Stimulated activated CD8-positive, alpha-beta memory T cell treated with anti-CD3 and anti-CD28 coated beads, Interleukin-4, amount 100 ng/mL, for 48 hours (primary cell): ENCODE measurements around the gene SMCO1.
"Not testable (repeated sequence)": the region's sequence is repeated elsewhere in the genome, so short reads cannot be mapped to it uniquely, and the experiment has no call there.

ENCODE experiments used
- DNase-seq: peaks from one replicate; pipeline ENCODE4 v3.0.0-alpha.2; 2020

SMCO1 gene, protein sequence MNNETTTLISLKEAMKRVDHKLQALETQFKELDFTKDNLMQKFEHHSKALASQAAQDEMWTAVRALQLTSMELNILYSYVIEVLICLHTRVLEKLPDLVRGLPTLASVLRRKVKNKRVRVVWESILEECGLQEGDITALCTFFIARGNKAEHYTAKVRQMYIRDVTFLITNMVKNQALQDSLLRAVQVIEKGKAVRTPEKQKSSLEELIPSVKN

DNA sequence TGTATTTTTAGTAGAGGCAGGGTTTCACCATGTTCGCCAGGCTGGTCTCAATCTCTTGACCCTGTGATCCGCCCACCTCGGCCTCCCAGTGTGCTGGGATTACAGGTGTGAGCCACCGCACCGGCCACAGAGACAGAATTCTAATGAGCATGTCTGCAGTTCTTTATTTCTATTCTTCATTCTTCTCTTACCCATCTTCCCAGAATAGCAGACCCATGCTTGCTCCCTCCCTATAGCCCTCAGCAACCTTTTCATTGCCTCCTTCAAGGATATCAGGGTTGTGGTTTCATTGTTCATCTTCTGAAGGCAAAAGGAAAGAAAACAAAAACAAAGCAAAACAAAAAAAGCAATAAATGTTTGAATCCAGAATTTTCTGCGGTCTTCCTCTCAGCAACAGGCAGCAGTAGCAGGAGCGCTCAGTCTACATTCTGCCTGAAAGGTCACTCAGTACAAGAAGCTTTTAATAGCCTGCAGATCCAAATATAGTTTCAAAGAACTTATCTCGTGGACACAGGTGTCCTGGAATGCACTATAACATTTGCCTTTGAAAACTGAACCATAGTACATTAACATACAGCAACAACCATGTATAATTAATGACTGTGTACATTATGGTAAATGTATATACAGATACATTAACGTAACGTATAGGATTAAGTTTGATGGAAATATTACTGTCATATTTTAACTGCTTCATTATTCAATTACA lies at the start of gene SMCO1:
Gene SMCO1 (minus strand): TSS at position 434 of the 709 bp plus-strand sequence. CDS start 137 bp downstream, at position 297.
- DNase-seq = no peak

DNA sequence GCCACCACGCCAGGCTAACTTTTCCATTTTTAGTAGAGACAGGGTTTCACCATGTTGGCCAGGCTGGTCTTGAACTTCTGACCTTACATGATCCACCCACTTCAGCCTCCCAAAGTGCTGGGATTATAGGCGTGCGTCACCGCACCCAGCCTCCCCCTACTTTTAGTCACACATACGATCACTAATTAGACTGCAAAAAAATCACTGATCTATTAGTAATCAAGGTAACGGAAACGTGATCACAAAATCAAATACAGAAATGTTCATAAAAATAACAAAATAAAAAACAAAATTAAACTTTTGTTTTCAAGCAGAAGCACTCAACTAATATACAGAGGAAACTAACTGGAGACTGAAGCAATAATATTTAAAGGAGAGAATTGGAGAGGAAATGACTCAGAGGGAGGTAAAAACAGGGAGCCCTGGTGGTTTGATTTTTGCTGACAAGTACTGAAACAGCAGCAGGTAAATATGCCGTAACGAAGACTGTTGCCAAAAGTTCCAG lies 48.6 kb upstream of the SMCO1 start:
- DNase-seq = peak; percentile 31

DNA sequence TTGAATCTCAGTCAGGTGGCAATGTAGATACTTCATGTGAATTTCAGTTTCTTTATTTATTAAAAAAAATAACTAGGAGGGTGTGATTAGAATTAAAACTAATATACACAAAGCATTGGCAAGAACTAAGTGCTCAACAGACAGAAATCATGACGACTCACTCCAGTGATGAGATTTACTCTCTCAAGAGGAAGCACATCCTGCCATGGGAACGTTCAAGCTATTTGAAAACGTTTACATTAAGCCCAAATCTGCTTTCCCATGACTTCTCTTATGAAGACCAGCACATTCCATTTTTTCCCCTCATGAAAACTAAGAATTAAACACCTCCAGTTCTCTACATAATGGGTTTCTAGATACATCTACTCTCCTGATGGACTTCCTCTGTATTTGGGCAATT lies 44.7 kb upstream of the SMCO1 start:
- DNase-seq = no peak

DNA sequence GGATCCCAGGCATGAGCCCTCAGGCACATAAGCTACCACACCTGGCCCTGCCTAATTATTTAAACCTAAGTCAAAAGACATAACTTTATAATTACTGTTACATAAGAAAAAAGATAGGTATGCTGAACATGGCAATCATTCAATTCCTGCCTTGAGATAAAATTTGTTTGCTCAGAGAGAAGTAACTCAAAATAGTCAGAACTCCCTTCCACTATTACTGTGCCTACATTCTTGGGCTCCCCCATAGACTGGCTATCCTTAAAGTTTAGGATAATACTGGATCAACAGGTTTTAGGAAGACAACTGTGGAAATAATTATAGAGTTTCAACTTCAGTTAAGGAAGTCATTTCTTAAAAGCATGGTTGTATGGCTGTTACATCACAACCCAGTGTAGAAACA lies 43.3 kb upstream of the SMCO1 start:
- DNase-seq = no peak

DNA sequence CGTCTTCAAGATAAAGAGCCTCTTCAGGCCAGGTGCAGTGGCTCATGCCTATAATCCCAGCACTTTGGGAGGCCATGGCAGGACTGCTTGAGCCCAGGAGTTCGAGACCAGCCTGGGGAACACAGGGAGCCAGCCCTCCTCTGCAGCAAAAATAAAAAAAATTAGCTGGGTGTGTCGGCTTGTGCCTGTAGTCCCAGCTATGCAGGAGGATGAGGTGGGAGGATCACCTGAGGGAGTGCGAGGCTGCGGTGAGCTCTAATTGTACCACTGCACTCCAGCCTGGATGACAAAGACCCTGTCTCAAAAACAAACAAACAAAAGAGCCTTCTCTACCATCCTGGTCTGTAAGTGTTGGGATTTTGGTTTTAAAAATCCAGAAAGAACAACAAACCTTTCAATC lies 42.1 kb upstream of the SMCO1 start:
- no peak for DNase-seq

DNA sequence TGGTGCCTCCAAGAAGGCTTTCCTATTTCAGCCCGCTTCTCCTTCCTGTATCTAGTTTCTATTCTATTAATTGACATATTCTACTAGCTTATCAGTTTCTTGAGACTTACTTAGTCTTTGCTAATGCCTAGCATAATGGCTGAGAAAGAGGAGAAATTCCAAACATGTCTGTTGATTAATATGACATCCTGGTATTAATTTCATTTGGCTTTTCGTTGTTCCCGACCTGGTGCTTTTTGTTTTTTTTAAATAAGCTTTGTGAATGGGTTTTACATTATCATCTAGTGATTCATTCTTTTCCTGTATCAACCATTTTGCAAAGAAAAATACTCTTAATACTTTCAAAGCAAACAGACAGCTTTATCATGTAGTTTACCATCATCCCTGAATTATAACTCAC lies 40.1 kb upstream of the SMCO1 start:
- no peak for DNase-seq

DNA sequence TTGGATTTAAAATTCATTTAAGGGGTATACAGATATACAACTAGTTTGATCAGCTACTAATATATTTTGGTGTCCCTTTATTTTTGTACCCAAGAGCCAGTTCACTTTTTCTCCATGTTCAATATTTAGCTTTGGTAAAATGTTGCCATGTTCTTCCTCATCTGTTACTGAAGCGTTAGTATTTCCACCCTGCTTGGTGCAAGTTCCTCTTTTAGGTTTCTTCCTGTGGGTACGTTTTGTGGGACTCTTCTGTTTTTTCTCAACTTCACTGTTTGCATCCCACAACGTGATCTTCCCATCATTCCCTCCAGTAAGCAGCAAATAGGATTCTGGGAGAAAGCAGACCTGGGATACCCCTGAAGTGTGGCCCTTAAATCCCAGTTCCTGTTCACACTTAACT lies 39.1 kb upstream of the SMCO1 start:
- DNase-seq = no peak

DNA sequence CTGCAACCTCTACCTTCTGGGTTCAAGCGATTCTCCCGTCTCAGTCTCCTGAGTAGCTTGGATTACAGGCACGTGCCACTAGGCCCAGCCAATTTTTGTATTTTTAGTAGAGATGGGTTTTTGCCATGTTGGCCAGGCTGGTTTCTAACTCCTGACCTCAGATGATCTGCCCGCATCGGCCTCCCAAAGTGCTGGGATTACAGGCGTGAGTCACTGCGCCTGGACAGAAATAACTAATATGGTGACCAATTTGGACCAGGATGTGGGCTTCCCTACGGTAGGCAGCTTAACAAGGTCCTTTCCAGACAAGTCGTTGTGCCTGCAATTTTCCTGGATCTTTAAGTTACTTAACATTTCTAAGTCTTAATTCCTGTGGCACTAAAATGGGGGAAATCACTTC lies 38.4 kb upstream of the SMCO1 start:
- no peak for DNase-seq

DNA sequence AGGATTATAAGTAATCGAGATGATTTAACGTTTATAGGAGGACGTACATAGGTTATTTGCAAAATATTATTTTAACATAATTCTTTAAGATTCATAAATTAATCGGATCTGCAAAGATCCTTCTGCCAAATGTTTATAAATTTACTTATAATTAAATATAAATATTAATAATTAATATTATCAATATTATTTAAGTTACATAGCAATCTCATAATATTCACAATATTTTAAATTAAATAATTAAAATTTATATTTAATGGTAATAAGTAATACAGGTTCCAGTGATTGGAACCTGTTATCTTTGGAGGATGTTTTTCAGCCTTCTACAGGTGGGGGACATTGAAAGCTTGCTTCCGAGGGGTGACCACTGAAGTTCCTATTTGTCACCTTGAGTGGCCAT lies 37.1 kb upstream of the SMCO1 start:
- DNase-seq = no peak

DNA sequence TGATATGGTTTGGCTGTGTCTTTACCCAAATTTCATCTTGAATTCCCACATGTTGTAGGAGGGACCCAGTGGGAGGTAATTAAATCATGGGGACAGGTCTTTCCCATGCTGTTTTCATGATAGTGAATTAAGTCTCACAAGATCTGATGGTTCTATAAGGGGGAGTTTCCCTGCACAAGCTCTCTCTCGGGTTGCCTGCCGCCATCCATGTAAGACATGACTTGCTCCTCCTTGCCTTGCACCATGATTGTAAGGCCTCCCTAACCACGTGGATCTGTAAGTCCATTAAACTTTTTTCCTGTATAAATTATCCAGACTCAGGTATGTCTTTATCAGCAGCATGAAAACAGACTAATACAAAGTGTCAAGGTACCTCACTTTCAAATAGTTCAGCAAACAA lies 35.0 kb upstream of the SMCO1 start:
- not testable (repeated sequence) for DNase-seq

DNA sequence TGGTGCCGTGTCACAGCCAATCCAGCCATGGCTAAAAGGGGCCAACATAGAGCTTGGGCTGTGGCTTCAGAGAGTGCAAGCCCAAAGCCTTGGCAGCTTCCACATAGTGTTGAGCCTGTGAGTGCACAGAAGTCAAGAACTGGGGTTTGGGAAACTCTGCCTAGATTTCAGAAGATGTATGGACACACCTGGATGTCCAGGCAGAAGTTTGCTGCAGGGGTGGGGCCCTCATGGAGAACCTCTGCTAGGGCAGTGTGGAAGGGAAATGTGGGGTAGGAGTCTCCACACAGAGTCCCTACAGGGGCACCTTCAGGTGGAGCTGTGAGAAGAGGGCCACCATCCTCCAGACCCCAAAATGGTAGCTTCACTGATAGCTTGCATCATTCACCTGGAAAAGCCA lies 34.2 kb upstream of the SMCO1 start:
- DNase-seq = not testable (repeated sequence)

DNA sequence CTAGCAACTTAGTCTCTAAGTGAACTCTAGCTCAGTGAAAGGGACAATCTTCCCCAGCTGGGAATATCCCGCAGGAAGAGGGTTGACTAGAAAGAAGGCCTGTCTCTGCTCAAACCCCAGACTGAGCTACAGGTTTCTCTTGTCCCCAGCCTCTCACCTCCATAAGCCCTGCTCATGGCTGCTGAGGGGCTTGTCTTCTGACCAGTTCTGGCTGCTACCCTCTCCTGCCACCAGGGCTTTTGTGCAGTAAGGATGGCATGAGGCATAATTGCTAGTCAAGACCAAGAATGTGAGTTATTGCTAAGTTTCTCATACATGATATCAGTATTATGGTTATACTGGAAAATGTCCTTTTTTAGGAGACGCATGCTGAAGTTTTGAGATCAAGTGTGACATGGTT lies 31.9 kb upstream of the SMCO1 start:
- no peak for DNase-seq

DNA sequence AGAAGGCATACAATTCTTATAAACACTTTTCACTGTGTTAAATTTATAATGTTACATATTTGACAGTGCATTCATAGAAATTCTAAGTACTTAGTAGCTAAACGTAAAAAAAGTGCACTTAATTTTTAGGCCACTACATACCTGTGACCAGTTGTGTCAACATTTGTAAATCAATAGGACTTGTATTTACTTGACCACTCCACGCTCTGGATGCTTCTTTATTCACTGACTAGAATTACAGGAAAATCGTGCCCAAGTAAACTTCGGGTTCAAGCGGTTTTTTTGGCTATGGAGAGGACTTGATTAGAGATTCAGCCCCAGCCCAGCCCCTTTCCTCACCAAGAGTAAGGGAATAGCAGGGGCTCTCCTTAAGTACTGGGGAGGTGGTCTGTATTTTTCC lies 31.4 kb upstream of the SMCO1 start:
- DNase-seq = no peak

DNA sequence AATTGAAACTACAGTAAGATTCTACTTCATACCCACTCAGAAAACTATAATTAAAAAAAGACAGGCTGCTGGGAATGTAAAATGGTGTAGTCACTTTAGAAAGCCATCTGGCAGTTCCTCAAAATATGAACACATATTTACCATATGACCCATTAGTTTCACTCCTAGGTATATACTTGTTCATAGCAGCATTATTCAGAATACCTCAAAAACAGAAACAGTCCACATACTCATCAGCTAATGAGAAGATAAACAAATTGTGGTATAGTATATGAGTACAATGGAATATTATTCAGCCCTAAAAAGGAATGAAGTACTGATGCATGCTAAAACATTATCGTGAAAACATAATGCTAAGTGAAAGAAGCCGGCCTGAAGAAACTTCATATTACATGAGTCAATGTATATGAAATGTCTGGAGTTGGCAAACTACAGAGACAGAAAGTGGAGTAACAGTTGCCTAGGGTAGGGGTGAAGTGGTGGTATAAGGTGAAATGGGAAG lies 29.4 kb upstream of the SMCO1 start:
- no peak for DNase-seq

DNA sequence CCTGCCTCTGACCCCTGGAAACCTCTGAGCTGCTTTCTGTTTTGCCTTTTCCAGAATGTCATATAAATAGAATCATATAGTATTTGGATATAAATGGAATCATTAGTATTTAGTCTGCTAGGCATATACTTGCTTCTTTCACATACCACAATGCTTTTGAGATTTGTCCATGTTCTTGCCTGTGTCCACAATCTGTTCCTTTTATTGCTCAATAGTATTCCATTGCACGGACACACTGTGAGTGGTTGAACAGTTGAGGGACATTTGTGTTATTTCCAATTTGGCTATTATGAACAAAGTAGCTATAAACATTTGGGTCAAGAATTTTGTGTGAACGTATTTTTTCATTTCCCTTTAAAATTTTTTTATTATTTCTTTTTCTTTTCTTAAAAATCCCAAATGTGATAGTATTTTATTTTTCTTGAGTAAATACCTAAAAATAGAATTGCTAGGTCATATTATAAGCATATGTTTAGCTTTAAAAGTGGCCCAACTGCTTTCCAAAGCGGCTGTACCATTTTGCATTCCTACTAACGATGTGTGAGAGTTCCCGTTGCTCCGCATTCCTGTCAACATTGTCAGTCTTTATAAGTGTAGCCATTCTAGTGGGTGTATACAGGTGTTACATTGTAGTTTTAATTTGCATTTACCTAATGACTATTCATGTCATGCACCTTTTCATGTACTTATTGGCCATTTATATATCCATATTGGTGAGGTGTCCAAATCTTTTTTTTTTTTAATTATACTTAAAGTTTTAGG lies 26.7 kb upstream of the SMCO1 start:
- DNase-seq = no peak

DNA sequence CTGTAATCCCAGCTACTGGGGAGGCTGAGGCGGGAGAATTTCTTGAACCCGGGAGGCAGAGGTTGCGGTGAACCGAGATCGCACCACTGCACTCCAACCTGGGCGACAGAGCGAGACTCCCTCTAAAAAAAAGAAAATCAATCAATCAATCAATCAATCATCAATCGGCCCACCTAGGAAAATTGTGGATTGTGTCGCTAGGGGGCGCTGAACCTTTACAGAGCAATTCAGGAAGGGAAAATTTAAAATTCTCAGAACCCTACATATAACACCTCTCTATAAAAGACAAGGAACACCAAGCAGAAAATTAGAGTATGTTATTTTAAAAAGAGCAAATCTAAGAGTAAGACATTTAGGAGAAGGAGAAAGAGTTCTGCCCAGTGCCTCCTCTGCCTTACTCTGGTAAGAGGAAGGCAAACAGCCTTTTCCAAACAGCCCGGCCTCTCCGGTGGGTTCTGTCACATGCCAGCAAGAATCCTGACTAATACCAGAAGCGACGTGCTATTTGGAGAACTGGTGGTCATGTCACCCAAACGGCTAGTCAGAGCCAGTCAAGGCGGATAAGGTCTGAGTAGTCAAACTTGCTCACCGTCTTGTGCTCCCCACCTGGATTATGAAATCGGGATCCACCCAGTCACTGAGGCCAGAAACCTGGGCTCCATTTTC lies 22.3 kb upstream of the SMCO1 start:
- DNase-seq = peak; percentile 86

DNA sequence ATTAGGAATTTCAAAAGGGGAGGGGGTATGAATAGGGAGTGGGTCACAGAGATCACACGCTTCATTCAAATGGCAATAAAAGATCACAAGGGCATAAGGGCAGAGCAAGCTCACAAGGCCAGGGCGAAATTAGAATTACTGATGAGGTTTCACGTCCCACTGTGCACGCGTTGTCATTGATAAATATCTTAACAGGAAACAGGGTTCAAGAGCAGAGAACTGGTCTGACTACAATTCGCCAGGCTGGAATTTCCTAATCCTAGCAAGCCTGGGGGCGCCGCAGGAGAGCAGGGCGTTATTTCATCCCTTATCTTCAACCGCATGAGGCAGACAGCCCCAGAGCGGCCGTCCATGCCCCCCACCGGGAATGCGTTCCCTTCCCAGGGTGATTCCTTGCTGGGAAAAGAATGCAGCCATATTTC lies 18.1 kb upstream of the SMCO1 start:
- no peak for DNase-seq

DNA sequence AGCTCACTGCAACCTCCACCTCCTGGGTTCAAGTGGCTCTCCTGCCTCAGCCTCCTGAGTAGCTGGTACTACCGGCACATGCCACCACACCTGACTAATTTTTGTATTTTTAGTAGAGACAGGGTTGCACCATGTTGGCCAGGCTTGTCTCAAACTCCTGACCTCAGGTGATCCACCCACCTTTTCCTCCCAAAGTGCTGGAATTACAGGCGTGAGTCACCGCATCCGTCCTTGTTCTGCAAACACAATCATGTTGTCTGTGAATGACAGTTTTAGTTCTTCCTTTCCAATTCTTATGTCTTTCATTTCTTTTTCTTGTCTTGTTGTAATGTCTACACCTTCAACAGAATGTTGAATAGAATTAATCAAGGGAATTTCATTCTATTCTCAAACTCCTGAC lies 16.3 kb upstream of the SMCO1 start:
- DNase-seq = no peak

DNA sequence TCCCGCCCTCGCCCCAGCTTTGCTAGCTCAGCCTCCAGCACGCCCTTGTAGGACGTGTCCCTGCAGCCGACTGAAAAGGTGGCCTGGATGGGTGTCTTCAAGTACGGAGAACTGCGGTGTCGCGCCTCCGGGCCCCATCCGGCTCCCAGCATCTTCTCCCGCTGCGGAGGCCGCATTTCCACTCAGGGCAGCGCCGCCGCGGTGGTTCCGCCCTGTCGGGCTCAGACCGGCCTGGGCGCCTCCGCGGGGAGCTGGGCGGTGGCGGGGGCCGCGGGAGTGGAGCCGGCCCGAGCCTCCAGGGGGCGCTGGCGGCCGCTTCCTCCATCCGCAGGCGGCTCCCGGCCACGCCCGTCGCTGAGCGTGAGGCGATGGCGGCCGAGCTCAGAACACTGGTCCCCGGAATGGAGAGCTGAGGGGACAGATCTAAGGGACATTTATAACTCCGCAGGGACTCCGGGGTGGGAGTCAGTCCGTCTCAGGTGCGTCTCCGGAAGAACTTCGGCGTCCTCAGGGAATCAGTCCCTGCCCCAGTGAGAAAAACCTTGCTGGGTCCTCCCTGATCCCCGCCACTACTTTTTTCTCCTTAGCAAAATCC lies 13.6 kb upstream of the SMCO1 start:
- DNase-seq = peak; percentile 94

DNA sequence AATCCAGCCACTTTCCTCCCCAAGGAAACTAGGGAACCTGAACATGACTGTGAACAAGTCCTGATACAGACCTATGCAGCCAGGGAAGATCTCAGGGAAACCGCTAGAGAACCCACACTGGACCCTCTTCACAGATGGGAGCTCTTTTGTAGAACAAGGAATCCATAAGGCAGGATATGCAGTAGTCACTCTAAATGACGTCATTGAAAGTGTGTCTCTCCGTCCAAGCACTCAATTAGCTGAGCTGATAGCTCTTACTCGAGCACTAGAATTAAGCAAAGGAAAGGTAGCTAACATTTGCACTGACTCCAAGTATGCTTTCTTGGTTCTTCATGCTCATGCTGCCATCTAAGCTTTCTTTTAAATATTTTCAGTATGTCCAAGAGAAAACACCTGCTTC lies 10.0 kb upstream of the SMCO1 start:
- DNase-seq = no peak

DNA sequence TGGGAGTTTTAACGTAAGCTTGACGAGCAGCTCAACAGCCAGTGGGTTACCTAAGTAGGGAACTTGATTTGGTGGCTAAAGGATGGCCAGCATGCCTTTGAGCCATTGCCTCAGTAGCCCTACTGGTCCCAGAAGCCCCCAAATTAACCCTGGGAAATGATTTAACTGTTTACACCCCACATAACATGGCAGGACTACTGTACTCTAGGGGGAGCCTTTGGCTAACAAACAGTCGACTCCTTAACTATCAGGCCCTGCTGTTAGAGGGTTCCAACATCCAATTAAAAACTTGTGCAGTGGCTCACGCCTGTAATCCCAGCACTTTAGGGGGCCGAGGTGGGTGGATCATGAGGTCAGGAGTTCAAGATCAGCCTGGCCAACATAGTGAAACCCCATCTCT lies 9.4 kb upstream of the SMCO1 start:
- no peak for DNase-seq

DNA sequence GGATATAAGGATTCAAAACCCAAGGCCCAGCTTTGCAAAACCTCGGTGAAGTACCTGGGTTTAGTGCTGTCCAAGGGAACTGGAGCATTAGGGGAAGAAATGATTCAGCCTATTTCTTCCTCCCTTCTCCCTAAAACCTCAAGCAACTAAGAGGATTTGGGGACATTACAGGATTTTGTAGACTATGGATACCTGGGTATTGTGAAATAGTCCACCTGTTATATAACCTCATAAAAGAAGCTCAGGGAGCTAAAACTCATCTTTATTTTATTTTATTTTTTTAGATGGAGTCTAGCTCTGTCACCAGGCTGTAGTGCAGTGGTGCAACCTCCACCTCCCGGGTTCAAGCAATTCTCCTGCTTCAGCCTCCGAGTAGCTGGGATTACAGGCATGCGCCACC lies 8.7 kb upstream of the SMCO1 start:
- DNase-seq = no peak

DNA sequence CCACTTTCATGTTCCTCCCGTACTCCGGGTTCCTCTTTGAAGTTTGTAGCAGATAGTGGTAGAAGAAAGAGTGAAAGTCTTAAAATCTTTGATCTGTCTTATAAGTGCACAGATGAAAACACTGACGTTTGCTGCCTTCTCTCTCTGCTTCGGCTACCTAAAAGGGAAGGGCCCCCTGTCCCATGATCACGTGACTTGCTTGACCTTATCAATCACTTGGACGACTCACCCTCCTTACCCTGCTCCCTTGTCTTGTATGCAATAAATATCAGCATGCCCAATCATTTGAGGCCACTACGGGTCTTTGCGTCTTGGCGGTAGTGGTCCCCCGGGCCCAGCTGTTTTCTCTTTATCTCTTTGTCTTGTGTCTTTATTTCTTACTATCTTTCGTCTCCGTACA lies 6.1 kb upstream of the SMCO1 start:
- not testable (repeated sequence) for DNase-seq
